COLO829 (cell line): ENCODE results near the gene MYO3B.

Experiments
- DNase-seq: peaks from one replicate; pipeline ENCODE4 v3.0.0; 2012; ENCODE audit warnings: low spot score

Gene MYO3B

GRCh38 chr2:170177950-170178781 is at the start of gene MYO3B:
Gene MYO3B, plus strand, starts transcription at chr2:170178147. Its CDS starts 141 bp downstream, at chr2:170178288.
- no peak for DNase-seq

- DNase-seq: no peak
Observed at GRCh38 chr2:170139276-170139967, 38.5 kb upstream of the MYO3B start.

- DNase-seq: no peak
Observed at GRCh38 chr2:170140561-170140960, 37.4 kb upstream of the MYO3B start.

GRCh38 chr2:170141865-170142264 is 36.1 kb upstream of the MYO3B start:
- no peak for DNase-seq

- DNase-seq: no peak
Observed at GRCh38 chr2:170142502-170142901, 35.4 kb upstream of the MYO3B start.

GRCh38 chr2:170143045-170143717 is 34.8 kb upstream of the MYO3B start:
- no peak for DNase-seq

GRCh38 chr2:170144761-170145160 is 33.2 kb upstream of the MYO3B start:
- no peak for DNase-seq

- no peak for DNase-seq
Observed at GRCh38 chr2:170145191-170145590, 32.8 kb upstream of the MYO3B start.

GRCh38 chr2:170145675-170146432 is 32.1 kb upstream of the MYO3B start:
- no peak for DNase-seq

- no peak for DNase-seq
Observed at GRCh38 chr2:170146784-170147183, 31.2 kb upstream of the MYO3B start.

- no peak for DNase-seq
Observed at GRCh38 chr2:170147576-170147975, 30.4 kb upstream of the MYO3B start.

GRCh38 chr2:170148161-170148560 is 29.8 kb upstream of the MYO3B start:
- DNase-seq: no peak

- DNase-seq: no peak
Observed at GRCh38 chr2:170152421-170152820, 25.5 kb upstream of the MYO3B start.

GRCh38 chr2:170155022-170155722 is 22.8 kb upstream of the MYO3B start:
- no peak for DNase-seq

- DNase-seq: no peak
Observed at GRCh38 chr2:170155723-170156253, 22.2 kb upstream of the MYO3B start.

GRCh38 chr2:170156592-170156991 is 21.4 kb upstream of the MYO3B start:
- no peak for DNase-seq

GRCh38 chr2:170157025-170157684 is 20.8 kb upstream of the MYO3B start:
- DNase-seq: no peak

- DNase-seq: no peak
Observed at GRCh38 chr2:170159060-170159459, 18.9 kb upstream of the MYO3B start.

GRCh38 chr2:170161516-170162270 is 16.3 kb upstream of the MYO3B start:
- DNase-seq: no peak

GRCh38 chr2:170162271-170162632 is 15.7 kb upstream of the MYO3B start:
- DNase-seq: no peak
